ENCODE measurements around the gene AMFR. TPM values are rescaled to one million over a fixed set of nuclear protein-coding genes. Genes with fewer than 3 reads are reported as not detected.
A peak's percentile ranks its signal among the peaks of the same experiment; 100 is the strongest.
"Not testable (repeated sequence)": the region's sequence is repeated elsewhere in the genome, so short reads cannot be mapped to it uniquely, and the experiment has no call there.

The AMFR gene
- total RNA-seq, 1 donor from 2014 or later: 241 TPM

- no peak for DNase-seq (ENCODE audit: low read depth, low spot score)
These were observed 35.8 kb downstream of the AMFR start for GRCh38 chr16:56389554-56389953.

GRCh38 chr16:56388209-56388608 lies 37.1 kb downstream of the AMFR start:
- no peak for DNase-seq (ENCODE audit: low read depth, low spot score)

DNA sequence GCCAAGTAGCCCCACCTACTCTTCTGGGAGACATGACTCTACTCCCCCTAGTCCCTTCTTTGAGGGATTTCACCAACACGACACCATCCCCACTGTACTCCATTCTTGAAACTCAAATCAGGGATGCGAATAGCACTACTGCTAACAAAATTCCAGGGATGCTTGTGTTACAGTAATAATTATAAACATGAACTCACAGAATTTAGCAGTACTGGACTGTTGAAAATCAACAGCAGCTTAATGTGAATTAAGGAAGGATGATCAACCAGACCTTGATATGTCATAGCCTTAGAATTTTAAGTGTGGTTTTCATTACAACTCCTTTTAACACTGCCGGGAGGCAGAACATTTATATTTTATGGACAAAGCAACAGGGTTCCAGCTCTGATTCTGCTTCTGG lies 37.9 kb downstream of the AMFR start:
- no peak for DNase-seq (ENCODE audit: low read depth, low spot score)

DNA sequence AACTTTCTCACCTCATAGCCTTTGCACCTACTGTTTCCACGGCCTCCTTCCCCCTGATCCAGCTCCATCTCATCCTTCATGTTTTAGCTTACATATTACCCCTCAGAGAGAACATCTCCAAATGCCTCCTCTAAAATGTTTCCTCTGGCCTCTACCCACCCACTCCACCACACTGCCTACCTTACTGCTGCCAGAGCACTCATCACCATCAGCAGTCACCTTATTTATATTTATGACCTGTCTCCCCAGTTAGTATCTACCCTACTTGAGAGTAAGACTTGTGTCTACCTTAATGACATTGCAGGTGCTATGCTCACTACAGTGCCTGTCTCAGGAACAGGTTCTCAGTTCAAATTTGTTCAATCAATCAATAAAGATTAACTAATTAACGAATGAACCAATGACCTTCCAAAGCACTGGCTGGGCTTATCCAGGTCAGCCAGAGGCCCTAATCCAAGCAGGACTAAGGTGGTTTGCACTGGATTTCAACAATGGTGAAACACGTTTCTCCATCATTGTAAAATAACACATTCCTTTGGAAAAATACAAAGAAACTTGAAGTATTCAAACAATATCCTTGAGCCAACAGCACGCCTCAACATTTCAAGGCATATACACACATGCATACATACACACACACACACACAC lies 41.1 kb downstream of the AMFR start:
- no peak for DNase-seq (ENCODE audit: low read depth, low spot score)

- DNase-seq (ENCODE audit: low read depth, low spot score): peak; percentile 8
These were observed 42.4 kb downstream of the AMFR start for GRCh38 chr16:56382901-56383355.

- no peak for DNase-seq (ENCODE audit: low read depth, low spot score)
These were observed 42.9 kb downstream of the AMFR start for GRCh38 chr16:56382459-56382858.

DNA sequence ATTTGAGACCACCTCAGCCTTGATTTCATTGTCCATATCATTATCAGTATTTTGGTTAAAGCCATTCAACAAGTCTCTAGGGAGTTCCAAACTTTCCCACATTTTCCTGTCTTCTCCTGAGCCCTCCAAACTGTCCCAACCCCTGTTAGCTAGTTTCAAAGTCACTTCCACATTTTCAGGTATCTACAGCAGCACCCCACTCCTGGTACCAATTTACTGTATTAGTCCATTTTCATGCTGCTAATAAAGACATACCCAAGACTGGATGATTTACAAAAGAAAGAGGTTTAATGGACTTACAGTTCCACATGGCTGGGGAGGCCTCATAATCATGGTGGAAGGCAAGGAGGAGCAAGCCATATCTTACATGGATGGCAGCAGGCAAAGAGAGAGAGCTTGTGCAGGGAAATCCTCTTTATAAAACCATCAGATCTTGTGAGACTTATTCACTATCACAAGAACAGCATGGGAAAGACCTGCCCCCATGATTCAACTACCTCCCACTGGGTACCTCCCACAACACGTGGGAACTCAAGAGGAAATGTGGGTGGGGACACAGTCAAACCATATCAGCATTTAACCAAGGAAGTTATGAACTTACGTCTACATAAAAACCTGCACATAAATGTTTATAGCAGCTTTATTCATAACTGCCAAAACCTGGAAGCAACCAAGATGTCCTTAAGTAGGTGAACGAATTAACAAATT lies 44.4 kb downstream of the AMFR start:
- not testable (repeated sequence) for DNase-seq (ENCODE audit: low read depth, low spot score)

- not testable (repeated sequence) for DNase-seq (ENCODE audit: low read depth, low spot score)
These were observed 46.3 kb downstream of the AMFR start for GRCh38 chr16:56379044-56379443.

- not testable (repeated sequence) for DNase-seq (ENCODE audit: low read depth, low spot score)
These were observed 49.6 kb downstream of the AMFR start for GRCh38 chr16:56375792-56376191.

- DNase-seq (ENCODE audit: low read depth, low spot score): no peak
These were observed 52.3 kb downstream of the AMFR start for GRCh38 chr16:56373003-56373402.

- no peak for DNase-seq (ENCODE audit: low read depth, low spot score)
These were observed 53.2 kb downstream of the AMFR start for GRCh38 chr16:56372013-56372634.

DNA sequence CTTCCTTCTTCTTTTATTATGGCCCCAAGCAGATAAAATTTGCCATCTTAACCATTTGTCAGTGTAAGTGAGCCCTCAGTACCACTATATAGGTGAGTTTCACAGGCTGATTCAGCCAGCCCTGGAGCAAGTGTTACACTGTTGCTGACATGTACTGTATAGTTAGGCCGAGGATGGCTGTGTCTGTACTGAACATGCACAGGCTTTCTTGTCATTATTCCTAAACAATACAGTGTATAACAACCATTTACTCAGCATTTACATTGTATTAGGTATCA lies 53.7 kb downstream of the AMFR start:
- no peak for DNase-seq (ENCODE audit: low read depth, low spot score)

- DNase-seq (ENCODE audit: low read depth, low spot score): peak; percentile 7
These were observed 54.3 kb downstream of the AMFR start for GRCh38 chr16:56370875-56371659.

- no peak for DNase-seq (ENCODE audit: low read depth, low spot score)
These were observed 55.0 kb downstream of the AMFR start for GRCh38 chr16:56370185-56370874.

- DNase-seq (ENCODE audit: low read depth, low spot score): no peak
These were observed 56.1 kb downstream of the AMFR start for GRCh38 chr16:56369202-56369601.

DNA sequence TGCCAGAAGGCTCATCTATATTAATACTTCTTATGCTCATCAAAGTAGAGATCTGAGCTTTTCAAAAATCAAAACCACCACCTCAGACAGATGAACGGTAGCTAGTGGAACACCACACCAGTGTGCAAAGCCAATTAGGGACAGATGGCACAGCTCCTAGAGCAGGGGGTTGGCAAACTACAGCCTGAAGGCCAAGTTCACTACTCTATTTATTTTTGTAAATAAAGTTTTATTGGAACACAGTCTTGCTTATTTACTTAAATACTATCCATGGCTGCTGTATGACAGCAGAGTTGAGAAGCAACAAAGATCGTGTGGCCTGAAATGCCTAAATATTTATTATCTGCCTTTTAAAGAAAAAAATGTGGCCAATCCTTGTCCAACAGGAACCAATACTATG lies 56.8 kb downstream of the AMFR start:
- no peak for DNase-seq (ENCODE audit: low read depth, low spot score)

GRCh38 chr16:56367764-56368163 lies 57.6 kb downstream of the AMFR start:
- DNase-seq (ENCODE audit: low read depth, low spot score): no peak

DNA sequence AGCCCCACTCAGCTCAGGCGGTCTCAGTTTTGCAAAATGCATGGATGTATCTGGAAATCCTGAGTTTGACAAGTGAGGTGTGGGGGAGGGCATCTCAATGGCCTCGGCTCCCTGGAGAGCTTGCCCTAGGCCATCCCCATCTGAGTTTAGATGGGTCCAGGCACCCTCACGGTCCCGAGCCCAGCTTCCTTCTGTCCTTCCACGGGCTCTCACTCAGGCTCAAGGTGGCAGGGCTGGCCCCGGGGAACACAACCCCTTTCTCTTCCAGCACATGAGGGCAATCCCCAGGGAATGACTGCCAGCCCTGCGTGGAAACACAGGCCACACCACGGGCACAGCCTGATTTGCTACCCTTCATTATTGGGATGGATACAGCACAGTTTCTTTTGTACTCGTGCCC lies 58.4 kb downstream of the AMFR start:
- DNase-seq (ENCODE audit: low read depth, low spot score): no peak

DNA sequence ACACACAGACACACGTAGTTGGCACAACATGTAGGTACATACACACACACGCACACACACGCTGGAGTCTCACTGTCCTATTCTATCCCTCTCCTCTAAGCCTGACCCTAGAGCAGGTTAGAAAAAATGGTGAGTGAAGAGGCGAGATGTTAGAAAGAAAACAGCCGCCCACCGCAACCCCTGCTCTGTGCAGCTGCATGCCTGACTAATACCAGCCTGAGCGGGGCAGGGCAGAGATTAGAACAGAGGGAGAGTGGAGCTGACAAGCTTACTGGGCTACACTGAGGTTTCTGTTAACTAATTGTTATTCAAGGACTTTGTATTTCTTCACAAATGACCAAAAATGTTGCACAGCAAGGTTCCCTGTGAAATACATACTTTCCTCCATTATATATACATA lies 59.8 kb downstream of the AMFR start:
- DNase-seq (ENCODE audit: low read depth, low spot score): no peak

DNA sequence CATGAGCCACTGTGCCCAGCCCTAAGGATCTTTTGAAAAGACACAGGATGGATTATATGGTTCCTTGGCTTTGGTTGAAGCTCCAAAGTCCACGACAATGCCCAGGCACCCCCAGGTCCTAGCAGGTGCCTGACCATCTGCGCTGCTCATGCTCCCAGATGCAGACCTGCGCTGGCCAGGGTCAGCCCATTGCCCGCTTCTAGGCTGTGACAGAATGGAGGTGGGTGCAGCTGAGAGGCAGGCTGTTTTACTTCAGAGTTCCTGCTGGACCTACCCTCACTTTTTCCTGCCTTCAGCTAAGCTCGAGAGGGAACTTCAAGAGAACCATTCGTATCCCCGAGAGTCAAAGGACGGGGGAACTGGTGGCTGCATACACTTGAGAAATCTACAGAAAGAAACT lies 60.5 kb downstream of the AMFR start:
- DNase-seq (ENCODE audit: low read depth, low spot score): no peak

GRCh38 chr16:56363781-56364565 lies 61.4 kb downstream of the AMFR start:
- no peak for DNase-seq (ENCODE audit: low read depth, low spot score)

Measured in pulmonary artery endothelial cell (primary cell).